Stimulated activated CD4-positive, alpha-beta T cell treated with anti-CD3 and anti-CD28 coated beads, Interleukin-4, amount 100 ng/mL, for 4 hours (primary cell): ENCODE measurements around the gene CERS3.

Experiments used
- DNase-seq, 2 experiments: peaks; one replicate each; pipeline ENCODE4 v3.0.0-alpha.2; 2020

The CERS3 gene

DNA sequence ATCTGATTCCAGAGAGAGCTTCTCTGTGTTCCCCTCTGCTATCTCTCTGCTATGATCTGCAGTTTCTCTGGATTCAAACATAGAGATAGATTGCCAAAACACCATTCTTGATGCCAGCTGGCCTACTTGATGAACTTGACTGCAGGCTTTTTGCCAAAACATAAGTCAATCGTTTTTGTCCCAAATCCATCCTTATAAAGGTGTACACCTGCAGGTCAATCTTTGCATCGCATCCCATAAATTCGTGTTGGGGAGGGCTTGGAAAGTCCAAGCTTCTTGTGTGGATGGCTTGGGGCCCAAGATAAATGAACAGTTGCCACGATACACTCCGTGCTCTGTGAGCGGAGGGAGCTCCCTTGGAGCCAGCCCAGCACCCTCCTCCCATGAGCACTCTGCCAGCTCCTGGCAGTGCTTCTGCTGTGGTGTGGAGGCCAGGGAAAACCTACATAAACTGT is 2.7 kb downstream of the CERS3 start:
- DNase-seq = no peak

DNA sequence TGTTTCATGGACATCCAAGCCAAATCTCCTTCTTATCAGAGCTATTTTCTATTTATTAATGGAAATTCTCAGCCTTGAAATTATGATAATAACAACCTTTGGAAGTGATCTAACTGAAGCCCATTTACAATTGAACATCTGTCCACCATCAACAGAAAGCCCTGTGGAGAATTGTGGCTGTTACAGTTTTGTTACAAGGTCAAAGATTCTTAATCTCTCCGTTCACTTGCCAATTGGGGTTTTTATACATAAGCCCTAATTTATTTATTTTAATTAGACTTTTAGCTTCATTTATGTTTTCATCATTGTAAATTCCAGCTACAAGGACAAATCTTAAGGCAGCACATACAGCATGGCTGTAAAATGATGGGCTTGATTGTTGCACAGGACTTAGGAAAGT is 3.3 kb downstream of the CERS3 start:
- no peak for DNase-seq

DNA sequence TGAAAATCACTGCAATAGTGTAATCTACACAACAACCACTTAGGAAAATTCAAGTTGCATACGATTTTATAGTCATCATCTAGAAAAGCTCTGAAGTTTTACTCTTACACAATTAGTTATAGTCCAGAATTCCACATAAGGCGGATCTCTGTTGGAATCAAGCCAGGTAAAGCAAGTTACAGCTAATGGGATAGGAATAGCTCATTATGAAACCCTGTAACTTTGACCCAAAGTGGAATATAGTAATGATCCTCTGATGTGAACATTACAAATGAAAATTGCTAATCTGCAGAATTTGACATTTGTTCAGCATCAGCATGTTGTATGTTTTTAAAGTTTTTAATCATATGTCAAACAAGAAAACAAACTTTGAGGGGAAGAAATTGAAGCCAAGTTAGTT is 4.4 kb downstream of the CERS3 start:
- DNase-seq = no peak

DNA sequence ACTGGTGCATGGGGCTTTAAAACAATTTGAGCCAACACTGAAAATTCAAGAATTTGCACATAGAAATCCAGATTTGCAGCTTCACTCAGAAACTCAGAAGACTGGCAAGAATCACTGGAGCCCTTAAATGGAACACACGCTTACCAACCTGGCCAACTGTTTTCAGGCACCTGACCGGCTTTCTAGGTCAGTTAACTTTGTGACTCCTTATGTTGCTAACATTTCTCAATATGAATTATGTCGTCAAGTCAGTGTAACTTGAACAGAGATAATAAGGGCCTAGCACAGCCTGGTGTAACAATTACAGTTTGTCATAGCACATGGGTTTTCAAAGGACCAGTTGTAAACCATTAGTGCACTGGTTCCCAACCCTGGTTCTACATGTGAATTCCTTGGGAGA is 6.8 kb downstream of the CERS3 start:
- no peak for DNase-seq

DNA sequence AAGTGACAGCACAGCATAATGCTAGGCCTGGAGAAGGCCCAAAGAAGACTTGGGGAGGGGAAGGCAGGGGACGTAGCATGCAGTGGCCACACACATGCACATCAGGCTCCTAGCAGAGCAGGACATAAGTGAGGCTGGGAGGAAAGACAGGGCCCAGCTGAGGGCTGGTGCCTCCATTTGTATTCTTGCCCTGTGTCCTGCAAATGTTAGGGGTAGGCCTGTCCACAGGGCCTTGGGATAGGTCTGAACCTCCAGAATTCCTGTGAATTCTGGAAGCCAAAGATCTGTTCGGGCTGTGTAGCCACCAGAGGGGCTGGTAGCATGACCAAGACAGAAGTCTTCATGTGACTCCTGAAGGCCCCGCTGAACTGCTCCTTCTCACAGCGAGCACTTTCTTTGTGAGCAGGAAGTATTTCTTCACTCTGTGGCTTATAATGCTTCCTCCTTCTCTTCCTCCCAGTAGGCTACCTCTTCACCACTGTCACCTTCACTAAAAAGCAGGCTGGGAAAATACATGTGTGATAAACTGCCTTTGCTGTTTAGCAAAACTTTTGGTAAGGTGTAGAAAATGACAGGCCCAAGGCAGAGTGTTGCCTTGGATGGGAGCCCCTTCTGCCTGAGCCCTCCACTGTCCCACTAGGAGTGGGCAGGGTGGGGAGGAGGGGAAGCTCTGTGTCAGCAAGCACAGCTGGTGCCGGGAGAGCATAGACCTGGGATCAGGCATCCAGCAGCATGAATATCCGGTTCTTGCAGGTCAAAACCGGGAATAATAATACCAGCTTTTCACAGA is 8.4 kb downstream of the CERS3 start:
- no peak for DNase-seq

DNA sequence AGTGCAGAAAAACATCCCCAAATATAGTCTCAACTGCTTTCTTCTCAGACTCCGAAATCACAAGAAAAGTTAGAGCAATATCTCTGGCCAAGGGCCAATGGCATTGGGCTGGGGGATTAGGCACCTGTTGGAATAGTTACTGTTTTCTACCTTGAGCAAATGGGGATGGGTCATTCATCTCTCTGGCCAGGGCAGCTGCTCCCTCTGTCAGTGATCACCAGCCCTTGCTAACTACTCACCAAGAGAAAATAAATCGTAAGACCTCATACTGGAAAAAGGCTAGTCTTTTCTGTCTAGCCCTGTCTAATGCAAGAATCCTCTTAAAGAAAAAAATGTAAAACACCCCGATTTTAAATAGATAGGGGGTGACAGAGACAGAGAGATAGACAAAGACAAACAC is 10.9 kb downstream of the CERS3 start:
- DNase-seq = no peak

DNA sequence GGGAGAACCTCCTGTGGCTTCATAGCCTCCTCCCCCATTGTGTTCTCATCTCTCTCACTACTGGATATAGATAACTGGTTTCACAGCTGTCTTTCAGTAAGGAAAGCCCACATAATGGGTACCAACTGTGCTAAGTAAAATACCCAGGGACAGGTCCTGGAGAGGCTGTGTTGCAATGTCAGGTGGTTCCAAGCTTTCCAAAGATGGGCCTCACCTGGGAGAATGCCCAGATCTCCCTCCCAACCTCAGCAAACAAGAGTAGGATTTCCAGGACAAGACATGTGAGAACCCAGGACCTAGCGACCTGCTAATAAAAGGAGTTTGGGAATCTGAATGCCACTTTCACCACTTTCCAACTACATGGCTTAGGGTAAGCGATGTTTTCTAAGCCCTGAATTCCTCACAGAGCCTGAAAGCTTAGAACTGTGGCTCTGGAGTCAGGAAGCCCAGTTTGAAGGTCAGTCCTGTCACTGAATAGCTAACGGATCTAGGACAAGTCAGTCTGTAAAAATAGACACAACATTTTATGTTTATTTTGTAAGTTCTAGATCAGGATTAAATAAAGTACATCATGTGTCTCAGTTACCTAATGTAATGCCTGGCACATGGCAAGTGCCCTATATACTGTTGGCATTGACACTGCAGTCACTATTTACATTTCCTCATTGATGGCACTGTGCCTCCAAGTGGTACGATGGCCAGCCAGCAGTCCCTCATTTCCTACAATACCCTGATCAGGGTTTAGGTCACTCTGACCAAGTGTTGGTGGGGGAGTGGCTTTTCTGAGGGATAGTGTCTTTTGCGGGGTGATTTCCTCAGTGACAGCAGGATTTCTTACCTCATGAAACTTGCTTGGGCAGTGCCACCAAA is 11.9 kb downstream of the CERS3 start:
- no peak for DNase-seq

DNA sequence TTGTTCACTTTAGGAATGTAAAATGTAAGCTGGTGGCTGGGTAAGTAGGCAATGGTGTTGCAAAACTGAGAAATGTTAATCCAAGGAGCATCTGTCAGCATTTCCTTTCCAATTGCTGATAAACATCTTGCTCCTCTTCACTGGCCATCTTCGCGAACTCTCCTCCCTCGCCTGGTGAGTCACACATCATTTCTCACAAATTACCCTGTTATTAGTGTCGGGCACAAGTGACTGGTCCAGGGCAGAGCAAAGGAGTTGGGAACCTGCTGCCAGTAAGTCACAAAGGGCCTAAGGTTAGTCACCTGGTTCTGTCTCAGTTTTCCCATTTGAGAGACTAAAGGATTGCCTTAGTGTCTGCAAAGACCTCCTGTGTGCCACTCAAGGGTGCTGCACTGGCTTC is 13.0 kb downstream of the CERS3 start:
- DNase-seq = no peak

DNA sequence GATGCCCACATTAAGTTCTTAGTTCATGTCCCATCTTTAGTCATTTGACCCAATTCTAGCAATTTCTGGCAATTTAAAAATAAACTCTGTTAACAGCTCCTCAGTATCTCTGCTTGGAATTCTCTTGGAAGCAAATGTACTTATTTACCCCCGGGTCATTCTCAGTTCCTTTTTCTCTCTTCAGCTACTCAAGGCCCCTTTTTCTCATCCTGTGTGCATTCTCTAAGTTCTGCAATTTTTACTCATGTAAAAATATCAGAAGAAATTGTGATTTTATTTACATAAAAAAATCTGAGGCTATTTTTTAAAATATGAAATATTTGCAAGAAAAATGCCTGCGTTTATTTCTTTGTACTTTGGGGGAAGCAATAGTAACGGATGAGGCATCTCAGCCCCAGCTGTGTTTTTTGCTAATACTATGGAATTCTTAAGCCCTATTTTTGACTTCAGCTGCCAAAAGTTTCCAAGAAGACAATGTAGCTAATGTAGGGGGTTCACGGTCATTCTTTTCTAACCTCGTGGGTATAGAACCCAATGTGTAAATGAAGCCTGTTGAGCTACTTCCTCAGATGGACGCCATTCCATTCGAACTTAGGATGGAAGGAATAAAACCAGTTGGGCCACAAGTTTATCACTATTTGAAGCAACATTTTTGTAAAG is 20.0 kb downstream of the CERS3 start:
- DNase-seq = no peak

DNA sequence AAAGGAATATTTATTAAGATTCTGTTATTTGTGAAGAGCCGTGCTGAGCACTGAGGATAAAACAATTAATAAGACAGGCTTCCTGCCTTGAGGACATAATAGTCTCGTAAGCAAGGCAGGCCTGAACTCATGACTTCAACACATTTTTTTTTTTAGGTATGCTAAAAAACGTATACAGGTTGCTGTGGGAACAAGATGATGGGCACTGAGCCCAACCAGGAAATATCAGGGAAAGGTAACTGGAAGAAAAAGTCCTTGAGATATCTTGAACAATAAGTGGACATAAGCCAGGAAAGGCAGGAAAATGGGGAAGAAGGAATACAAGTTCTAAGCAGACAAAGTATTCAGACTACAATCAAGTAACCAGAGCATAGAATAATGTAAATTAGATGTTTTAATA is 26.1 kb downstream of the CERS3 start:
- DNase-seq = no peak

DNA sequence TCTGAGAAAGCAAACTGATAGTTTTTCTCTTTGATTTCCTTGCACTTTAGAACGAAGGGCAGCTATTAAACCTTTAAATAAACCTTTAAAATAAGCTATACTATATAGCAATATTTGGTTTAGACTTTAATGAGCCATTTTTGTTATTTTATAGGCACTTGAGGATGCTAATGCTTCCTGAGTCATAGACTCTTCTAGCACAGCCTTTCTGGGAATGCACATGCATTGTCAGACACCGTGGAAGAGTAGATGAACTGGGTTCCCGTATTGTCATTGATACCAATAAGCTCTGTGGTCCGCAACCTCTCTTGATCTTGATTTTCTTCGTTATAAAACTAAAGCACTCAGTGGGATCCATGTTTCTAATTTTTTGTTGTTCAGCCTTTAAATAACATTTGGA is 27.6 kb downstream of the CERS3 start:
- no peak for DNase-seq

DNA sequence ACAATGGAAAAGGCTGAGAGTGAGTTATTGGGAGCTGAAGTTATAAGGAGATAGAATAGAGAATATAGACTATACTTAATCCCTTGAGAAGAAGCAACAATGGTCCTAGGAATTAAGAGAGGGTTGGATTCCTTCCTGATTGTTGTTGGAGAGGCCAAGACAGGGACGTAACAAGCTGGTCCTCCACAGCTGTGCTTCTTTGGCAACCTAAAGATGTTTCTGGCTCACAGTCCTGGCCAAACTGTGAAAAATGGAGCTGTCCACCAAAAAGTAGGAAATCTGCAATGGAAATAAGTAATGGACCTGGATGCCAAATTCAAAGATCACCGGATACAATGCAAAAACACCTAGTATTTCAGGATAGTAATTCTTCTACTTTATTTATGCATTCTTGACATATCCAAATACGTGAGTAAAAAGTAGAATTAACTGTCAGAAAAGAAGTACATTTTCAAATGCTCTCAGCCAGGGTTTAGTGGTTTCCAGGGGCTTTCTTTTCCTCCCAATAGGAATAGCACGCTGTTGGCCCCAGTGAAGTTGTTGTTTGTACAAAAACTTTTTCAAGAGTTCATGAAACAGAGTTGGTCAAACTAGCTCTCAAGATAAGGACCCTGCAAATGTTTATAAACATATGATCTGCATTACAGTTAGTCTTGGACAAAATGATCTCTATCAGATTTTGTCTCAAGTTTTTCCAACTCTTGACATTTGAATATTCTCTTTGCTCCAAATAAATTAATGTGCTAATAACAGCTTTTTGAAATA is 28.3 kb downstream of the CERS3 start:
- DNase-seq = no peak

DNA sequence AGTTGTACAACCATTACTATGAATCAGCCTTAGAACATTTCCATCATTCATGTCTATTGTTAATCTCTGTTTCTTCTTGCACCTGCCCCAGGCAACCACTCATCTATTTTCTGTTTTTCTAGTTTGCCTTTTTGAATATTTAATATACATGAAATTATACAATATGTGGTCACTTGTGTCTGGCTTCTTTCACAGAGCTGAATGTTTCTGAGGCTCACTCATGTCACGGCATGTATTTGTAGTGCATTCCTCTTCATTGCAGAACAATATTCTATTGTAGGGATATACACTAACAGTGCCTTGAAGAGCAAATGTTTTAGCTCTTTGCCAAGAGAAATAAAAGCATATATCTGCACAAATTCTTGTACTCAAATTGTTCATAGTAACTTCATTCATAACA is 32.9 kb downstream of the CERS3 start:
- no peak for DNase-seq

DNA sequence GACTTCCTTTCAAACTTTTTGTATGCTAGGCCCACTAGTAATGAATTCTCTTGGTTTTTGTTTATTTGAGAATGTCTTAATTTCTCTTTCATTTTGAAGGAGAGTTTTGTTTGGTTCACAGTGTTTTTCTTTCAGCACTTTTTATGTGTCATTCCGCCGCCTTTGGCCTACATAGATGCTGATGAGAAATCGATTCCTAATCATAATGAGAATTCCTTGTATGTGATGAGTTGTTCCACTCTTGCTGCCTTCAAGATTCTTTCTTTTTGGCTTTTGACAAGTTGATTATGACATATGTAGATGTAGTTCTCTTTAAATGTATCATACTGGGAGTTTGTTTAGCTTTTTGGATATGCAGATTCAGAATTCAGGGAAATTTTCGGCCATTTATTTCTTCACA is 35.5 kb downstream of the CERS3 start:
- no peak for DNase-seq

DNA sequence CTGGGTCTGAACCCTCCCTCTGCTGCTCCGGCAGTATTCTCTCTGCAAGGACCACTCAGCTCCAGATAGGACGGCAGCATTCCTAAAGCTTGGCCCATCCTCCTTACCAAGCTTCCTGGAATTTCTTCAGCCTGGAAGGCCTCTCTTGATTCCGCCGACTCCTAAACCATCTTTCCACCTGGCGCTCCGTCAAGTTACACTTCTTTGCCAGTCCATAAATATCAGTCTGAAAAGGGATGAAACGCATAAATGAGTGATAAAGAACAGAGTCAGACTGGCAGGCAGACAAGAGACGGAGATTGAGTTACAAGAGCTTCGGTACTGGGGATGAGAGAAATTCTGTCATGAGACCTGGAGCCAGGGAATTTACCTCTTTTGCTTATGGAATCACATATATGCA is 44.3 kb downstream of the CERS3 start:
- DNase-seq = no peak

DNA sequence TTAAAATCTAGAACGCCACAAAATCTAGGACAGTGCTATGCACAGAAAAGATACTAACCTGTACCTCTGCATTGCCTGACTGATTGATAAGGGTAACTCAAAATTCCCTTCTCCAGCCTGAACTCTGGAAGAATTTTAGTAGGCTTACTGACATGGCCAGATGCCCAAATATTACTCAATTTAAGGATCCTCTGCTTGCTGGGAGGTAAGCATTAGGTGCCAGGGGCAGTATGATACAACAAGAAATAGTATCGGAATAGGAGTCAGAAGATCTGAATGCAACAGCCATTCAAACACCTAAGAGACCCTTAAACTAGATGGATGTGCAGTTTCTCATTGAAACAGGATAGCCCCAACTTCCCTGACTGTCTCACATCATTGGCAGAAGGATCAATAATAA is 45.4 kb downstream of the CERS3 start:
- no peak for DNase-seq

DNA sequence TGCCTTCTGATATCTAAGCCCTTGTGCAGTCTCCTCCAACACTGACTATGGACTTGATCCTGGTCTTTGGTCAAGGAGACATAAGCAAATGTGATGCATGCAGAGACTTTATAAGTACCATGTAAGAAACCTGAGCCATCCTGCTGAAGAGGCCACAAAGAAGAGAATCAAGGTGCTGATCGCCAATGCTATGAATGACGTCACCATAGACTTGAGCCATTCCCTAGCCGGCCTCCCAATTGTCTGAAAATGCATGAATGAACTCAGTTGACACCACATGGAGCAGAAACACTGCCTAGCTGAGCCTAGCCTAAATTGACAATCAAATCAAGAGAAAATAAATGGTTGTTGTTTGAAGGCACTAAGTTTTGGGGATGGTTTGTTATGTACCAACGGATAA is 51.9 kb downstream of the CERS3 start:
- no peak for DNase-seq

DNA sequence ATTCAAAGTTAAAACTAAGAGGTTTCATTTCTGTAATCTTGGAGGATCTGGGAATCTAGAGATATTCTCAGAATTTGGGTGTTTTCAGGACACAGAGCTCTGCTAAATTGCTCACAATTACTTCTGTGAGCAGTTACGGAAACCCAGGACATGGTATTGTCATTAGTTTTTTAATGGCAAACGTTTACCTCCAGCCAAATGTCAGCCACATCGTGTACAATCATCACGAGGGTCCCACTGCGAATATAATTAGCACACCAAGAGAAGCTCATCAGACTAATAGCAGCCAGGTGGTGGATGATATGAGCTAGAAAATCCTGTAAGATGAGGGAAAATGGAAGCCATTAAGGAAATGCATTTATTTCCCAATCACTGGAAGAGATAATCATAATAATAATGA is 56.0 kb downstream of the CERS3 start:
- DNase-seq = no peak

DNA sequence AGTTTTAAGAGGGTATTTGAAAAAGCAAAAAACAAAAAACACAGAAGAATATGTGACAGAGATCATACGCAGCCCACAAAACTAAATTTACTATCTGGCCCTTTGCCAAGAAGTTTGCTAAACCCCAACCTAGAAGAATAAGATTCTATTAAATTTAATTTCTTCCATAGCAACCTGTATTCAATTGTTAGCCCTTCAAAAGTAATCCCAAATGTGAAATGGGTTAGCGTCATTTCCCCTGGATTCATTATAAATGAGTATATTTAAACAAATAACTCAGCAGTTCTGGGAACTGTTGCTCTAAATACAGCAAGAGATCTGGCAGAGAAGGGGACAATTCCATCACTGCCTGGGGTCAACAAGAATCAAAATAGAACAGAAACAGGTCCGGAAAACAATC is 56.8 kb downstream of the CERS3 start:
- no peak for DNase-seq

DNA sequence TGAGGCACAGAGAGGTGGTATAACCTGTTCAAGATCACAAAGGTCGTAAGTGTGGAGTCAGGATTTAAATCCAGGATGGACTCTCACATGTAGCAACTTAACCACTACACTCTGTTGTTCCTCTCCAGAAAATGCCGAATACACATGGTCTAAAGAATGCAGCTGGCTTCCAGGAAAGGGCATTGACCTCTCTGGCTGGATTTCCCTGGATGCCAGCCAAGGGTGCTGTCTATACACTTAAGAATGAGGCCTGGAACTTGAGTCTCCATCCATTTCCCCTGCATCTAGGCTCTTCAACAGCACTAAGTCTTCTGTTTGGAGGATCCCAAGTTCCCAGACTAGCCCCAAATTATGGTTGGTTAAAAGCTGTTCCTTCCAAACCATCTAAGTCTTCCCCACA is 60.5 kb downstream of the CERS3 start:
- DNase-seq = no peak

DNA sequence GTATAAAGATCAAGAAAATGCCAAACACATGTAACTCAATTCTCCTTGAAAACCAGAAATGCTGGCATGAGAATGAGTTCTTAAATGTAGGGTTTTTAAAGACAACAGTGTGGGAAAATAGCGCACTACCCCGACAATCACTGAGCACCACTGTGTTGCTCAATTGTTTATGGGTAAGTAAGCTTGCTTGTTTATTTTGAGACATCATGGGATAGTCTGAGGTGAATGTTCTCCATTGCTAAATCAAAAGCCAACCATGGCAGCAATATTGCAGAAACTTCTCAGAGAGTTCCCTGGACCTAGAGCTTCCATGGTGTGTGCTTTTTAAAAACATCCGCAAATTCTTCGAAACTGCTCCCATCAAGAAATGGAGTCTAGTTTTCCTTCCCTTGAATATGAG is 62.7 kb downstream of the CERS3 start:
- DNase-seq = no peak

DNA sequence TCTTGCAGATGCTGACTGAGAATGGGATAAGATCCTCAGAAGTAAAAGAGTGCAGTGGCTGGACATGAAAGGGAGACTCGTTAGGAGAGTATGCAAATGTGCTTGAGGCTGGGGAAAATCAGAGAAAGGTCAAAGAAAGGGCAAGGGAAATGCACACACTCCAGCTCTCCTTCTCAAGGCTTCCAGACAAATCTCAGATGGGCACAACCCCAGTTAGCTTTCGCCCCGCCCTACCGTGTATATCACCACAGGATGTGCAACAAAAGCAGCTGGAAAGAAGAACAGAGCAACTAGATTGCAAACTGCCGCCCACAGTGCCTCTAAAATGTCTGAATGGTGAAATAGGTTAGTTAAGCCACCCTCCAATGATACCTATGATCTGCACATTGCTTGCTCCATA is 63.9 kb downstream of the CERS3 start:
- DNase-seq = no peak

DNA sequence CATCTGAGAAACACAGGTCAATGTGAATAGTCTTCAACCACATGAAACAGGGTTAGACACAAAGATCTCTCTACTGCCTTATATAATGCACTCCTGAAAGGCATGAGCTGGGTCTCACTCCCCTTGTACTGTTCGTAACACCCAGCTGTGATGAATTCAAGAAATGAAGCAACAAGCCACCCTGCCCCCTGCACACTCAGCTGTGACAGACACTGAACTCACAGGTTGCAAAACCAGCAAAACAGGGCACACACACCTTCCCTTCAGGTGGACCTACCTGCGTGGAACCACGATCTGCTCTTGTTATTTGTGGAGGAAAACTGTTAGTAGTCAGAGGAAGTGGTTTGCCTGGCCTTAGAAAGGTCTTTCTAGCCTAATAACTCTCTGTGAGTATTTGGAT is 64.5 kb downstream of the CERS3 start:
- no peak for DNase-seq
